Ovary (tissue), 3 donors: ENCODE data around the gene GPRIN2.

Experiments used
- POLR2A ChIP-seq: fragments of 450-650 bp; IDR thresholded peaks from one replicate; pipeline ENCODE4 v1.6.1; 2017; ENCODE audit warnings: antibody characterized with exemption, mild to moderate bottlenecking, moderate library complexity
- TF ChIP-seq, protein P1 (sequence below), 3 donors: fragments of 450-650 bp in 2 of 3; fragments of 200-600 bp in 1 of 3; IDR thresholded peaks; one replicate each; pipeline versions ENCODE4 v1.5.1 to v1.8.0; 2016 to 2022; ENCODE audit warnings: antibody characterized with exemption in 3 of 3, mild to moderate bottlenecking in 1 of 3
- donor health status: DM: no; HTN: no; CAD: no.

DNA sequence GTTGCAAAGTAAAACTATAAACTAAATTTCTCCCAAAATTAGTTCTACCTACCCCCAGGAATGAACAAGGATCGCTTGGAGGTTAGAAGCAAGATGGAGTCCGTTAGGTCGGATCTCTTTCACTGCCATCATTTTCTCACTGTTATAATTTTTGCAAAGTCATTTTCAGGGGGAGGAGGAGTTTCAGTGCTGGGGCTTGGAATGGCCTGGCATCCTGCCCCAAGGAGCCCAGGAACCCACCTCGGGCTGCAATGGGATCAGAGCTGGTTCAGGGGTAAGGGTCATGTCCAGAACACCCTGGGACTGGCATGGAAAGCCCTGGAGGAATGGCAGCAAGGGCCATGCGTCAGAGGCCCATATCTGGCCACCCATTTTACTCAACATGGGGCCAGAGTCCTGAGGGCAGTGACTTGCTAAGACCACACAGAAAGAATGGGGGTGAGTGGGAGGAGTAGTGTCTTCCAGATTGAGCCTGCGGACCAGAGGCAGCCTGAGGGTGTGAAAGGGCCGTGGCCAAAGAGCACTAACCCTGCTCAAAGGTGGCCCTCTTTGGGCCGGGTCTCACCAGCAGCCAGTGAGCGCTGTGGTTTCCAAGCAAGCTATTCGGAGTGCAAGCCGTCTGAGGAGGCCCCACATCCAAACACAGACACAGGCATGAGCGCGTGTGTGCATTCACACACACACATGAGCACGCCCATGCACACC lies 31.8 kb downstream of the GPRIN2 start:
- TF ChIP-seq POLR2A, result no peak
- TF ChIP-seq, protein P1, sequence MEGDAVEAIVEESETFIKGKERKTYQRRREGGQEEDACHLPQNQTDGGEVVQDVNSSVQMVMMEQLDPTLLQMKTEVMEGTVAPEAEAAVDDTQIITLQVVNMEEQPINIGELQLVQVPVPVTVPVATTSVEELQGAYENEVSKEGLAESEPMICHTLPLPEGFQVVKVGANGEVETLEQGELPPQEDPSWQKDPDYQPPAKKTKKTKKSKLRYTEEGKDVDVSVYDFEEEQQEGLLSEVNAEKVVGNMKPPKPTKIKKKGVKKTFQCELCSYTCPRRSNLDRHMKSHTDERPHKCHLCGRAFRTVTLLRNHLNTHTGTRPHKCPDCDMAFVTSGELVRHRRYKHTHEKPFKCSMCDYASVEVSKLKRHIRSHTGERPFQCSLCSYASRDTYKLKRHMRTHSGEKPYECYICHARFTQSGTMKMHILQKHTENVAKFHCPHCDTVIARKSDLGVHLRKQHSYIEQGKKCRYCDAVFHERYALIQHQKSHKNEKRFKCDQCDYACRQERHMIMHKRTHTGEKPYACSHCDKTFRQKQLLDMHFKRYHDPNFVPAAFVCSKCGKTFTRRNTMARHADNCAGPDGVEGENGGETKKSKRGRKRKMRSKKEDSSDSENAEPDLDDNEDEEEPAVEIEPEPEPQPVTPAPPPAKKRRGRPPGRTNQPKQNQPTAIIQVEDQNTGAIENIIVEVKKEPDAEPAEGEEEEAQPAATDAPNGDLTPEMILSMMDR (IDR thresholded peaks at IDR 0.05), result no peak
